Smooth muscle cell (in vitro differentiated cells): ENCODE measurements around the gene ZC3H15. TPM values are rescaled to one million over a fixed set of nuclear protein-coding genes. Genes with fewer than 3 reads are reported as not detected.
A peak's percentile ranks its signal among the peaks of the same experiment; 100 is the strongest.

Source experiments
- DNase-seq: peaks from one replicate; lab custom pipeline; 2025; ENCODE audit not compliant: unreplicated experiment; lab: John Stamatoyannopoulos, UW
- H2AFZ ChIP-seq: fragments of 200-600 bp; sonication (generic); 2 replicates; pipeline ENCODE4 v1.6.0; 2016; ENCODE audit warnings: antibody characterized with exemption, low read depth, mild to moderate bottlenecking
- H3F3A ChIP-seq: fragments of 200-600 bp; sonication (generic); 2 replicates; pipeline ENCODE4 v1.6.0; 2017; ENCODE audit warnings: antibody characterized with exemption, low read depth
- H3K27ac ChIP-seq: fragments of 200-600 bp; sonication (generic); 2 replicates; pipeline ENCODE4 v1.5.1; 2016; ENCODE audit warnings: low read depth, mild to moderate bottlenecking
- H3K27me3 ChIP-seq: fragments of 200-600 bp; sonication (generic); 2 replicates; pipeline ENCODE4 v1.6.1; 2016; ENCODE audit warnings: low read depth, mild to moderate bottlenecking
- H3K36me3 ChIP-seq: fragments of 200-600 bp; sonication (generic); 2 replicates; pipeline ENCODE4 v1.5.1; 2016; ENCODE audit warnings: low read depth
- H3K4me1 ChIP-seq: fragments of 200-600 bp; sonication (generic); 2 replicates; pipeline ENCODE4 v1.5.1; 2016; ENCODE audit warnings: low read depth
- H3K4me2 ChIP-seq: fragments of 200-600 bp; sonication (generic); 2 replicates; pipeline ENCODE4 v1.6.0; 2016; ENCODE audit warnings: mild to moderate bottlenecking
- H3K4me3 ChIP-seq: fragments of 200-600 bp; sonication (generic); 2 replicates; pipeline ENCODE4 v1.5.1; 2016; ENCODE audit warnings: mild to moderate bottlenecking
- H3K79me2 ChIP-seq: fragments of 200-600 bp; sonication (generic); 2 replicates; pipeline ENCODE4 v1.6.0; 2016; ENCODE audit warnings: low read depth, mild to moderate bottlenecking
- H3K9ac ChIP-seq: fragments of 200-600 bp; sonication (generic); 2 replicates; pipeline ENCODE4 v1.6.0; 2016; ENCODE audit warnings: low read depth
- H3K9me3 ChIP-seq: fragments of 200-600 bp; sonication (generic); replicated peaks from 2 replicates; pipeline ENCODE4 v1.5.1; 2016; ENCODE audit warnings: low read depth
- H4K20me1 ChIP-seq: fragments of 200-600 bp; sonication (generic); 2 replicates; pipeline ENCODE4 v1.6.0; 2016; ENCODE audit warnings: low read depth
- WGBS: methylation state at CpG from one replicate; pipeline ENCODE4 v1.1.7; 2016; ENCODE audit warnings: low lambda C conversion rate; 5-methylcytosine and 5-hydroxymethylcytosine counted together
- polyA plus RNA-seq: library from polyadenylated mRNA; unstranded; fragments of >200 nt; fragmentation: Nextera tagmentation; extraction: Ambion mirVana; gene quantifications from 2 replicates; pipeline ENCODE4 v1.2.1, GENCODE V29; 2016
- total RNA-seq: library from RNA; depleted of rRNA; stranded (reverse); fragments of >200 nt; gene quantifications from 2 replicates; pipeline ENCODE4 v1.2.3, GENCODE V29; 2014
- TF ChIP-seq, protein P1 (sequence below): fragments of 200-600 bp; sonication (generic); IDR thresholded peaks from 2 replicates; pipeline ENCODE4 v1.5.1; 2017; ENCODE audit warnings: borderline replicate concordance, mild to moderate bottlenecking, antibody characterized with exemption; ENCODE audit not compliant: insufficient read depth, poor library complexity, severe bottlenecking

The ZC3H15 gene
- total and polyA plus RNA-seq, 2 experiments from 2014 or later = 57.1 to 67.7 TPM

DNA sequence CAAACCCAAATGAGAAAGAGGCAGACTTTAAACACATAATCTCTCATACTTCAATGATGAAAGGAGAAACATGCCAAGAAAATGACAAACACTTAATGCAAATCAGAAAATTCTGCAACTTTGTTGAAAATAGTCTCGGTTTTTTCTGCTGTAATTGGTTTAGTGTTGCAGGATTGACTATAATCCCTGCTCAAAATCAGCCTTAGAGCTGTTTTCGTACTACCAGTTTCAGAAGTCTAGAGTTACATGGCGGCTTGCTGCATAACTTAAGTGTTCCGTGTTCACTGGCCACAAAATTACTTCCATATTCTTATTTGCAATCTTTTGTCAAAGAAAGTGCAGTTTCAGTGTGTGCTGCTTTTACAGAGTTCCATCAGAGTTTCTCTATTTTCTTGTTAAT, 54.9 kb downstream of the ZC3H15 start:
- WGBS = 39% methylated on average over 4 of the region's 4 CpGs
- peak overlapping the region; percentile 99 for H3K27ac ChIP-seq
- TF ChIP-seq, protein P1, sequence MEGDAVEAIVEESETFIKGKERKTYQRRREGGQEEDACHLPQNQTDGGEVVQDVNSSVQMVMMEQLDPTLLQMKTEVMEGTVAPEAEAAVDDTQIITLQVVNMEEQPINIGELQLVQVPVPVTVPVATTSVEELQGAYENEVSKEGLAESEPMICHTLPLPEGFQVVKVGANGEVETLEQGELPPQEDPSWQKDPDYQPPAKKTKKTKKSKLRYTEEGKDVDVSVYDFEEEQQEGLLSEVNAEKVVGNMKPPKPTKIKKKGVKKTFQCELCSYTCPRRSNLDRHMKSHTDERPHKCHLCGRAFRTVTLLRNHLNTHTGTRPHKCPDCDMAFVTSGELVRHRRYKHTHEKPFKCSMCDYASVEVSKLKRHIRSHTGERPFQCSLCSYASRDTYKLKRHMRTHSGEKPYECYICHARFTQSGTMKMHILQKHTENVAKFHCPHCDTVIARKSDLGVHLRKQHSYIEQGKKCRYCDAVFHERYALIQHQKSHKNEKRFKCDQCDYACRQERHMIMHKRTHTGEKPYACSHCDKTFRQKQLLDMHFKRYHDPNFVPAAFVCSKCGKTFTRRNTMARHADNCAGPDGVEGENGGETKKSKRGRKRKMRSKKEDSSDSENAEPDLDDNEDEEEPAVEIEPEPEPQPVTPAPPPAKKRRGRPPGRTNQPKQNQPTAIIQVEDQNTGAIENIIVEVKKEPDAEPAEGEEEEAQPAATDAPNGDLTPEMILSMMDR = no peak
- H3K9ac ChIP-seq = no peak overlapping the region
- H3K4me1 ChIP-seq = peaks cover 31% of the 10 kb centered on the region
- no peaks in the 10 kb centered on the region for H3K9me3 ChIP-seq
- no peaks in the 10 kb centered on the region for H4K20me1 ChIP-seq
- H3K36me3 ChIP-seq = no peaks in the 10 kb centered on the region
- no peak for DNase-seq
- no peaks in the 10 kb centered on the region for H3K79me2 ChIP-seq
- no peak overlapping the region for H2AFZ ChIP-seq
- no peak overlapping the region for H3K4me3 ChIP-seq
- H3K27me3 ChIP-seq = no peaks in the 10 kb centered on the region
- H3F3A ChIP-seq = peaks cover 13% of the 10 kb centered on the region
- H3K4me2 ChIP-seq = peak overlapping the region; percentile 42

- H3K36me3 ChIP-seq = no peaks in the 10 kb centered on the region
- peaks cover 20% of the 10 kb centered on the region for H3F3A ChIP-seq
- H3K27ac ChIP-seq = peak overlapping the region; percentile 99
- H3K4me2 ChIP-seq = peak overlapping the region; percentile 3
- no peaks in the 10 kb centered on the region for H3K9me3 ChIP-seq
- DNase-seq = no peak
- TF ChIP-seq, protein P1 = no peak
- peaks cover 42% of the 10 kb centered on the region for H3K4me1 ChIP-seq
- no peaks in the 10 kb centered on the region for H4K20me1 ChIP-seq
- H3K27me3 ChIP-seq = no peaks in the 10 kb centered on the region
- WGBS = 75% methylated on average over 4 of the region's 4 CpGs
- no peak overlapping the region for H3K9ac ChIP-seq
- no peaks in the 10 kb centered on the region for H3K79me2 ChIP-seq
- H2AFZ ChIP-seq = no peak overlapping the region
- H3K4me3 ChIP-seq = no peak overlapping the region
Measured at GRCh38 chr2:186542002-186542401, 55.9 kb downstream of the ZC3H15 start.

- TF ChIP-seq, protein P1 = no peak
- no peak for DNase-seq
- H3F3A ChIP-seq = peaks cover 20% of the 10 kb centered on the region
- H3K9ac ChIP-seq = peak overlapping the region; percentile 93
- peak overlapping the region; percentile 5 for H3K4me3 ChIP-seq
- no peaks in the 10 kb centered on the region for H4K20me1 ChIP-seq
- H3K79me2 ChIP-seq = no peaks in the 10 kb centered on the region
- peak overlapping the region; percentile 74 for H3K4me2 ChIP-seq
- no peaks in the 10 kb centered on the region for H3K36me3 ChIP-seq
- no peaks in the 10 kb centered on the region for H3K9me3 ChIP-seq
- no peak overlapping the region for H2AFZ ChIP-seq
- WGBS = 20% methylated on average over 3 of the region's 3 CpGs
- H3K27me3 ChIP-seq = no peaks in the 10 kb centered on the region
- peak overlapping the region; percentile 99 for H3K27ac ChIP-seq
- peaks cover 42% of the 10 kb centered on the region for H3K4me1 ChIP-seq
Measured at GRCh38 chr2:186543561-186544131, 57.6 kb downstream of the ZC3H15 start.

DNA sequence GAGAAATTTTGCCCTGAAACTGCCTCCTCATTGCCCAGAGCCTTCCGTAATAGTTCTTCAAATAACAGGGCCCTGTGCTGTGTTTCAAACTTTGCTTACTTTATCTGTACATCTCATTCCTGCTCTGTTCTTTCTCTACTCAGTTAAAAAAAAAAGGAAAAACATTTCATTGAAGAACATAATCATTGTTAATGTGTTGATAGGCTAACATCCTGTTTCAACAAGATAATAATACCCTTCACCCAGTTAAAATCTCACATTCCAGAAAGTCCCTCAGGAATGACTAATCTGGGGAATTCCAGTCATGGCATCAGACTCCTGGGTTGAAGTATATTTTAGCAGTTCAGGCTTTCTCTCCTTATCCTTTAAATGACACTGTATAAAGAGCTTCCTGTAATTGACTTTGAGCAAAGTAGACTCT, 58.2 kb downstream of the ZC3H15 start:
- H3K4me3 ChIP-seq = peak overlapping the region; percentile 5
- peaks cover 42% of the 10 kb centered on the region for H3K4me1 ChIP-seq
- TF ChIP-seq, protein P1 = no peak
- peak overlapping the region; percentile 99 for H3K27ac ChIP-seq
- no peaks in the 10 kb centered on the region for H3K9me3 ChIP-seq
- H4K20me1 ChIP-seq = no peaks in the 10 kb centered on the region
- 4% methylated on average over 1 of the region's 1 CpG for WGBS
- H3K79me2 ChIP-seq = no peaks in the 10 kb centered on the region
- H3K4me2 ChIP-seq = peak overlapping the region; percentile 74
- H3K9ac ChIP-seq = peak overlapping the region; percentile 93
- H2AFZ ChIP-seq = no peak overlapping the region
- no peaks in the 10 kb centered on the region for H3K27me3 ChIP-seq
- H3F3A ChIP-seq = peaks cover 20% of the 10 kb centered on the region
- H3K36me3 ChIP-seq = no peaks in the 10 kb centered on the region
- DNase-seq = no peak
